Measurements from ENCODE around the gene FAN1.

The FAN1 gene

DNA sequence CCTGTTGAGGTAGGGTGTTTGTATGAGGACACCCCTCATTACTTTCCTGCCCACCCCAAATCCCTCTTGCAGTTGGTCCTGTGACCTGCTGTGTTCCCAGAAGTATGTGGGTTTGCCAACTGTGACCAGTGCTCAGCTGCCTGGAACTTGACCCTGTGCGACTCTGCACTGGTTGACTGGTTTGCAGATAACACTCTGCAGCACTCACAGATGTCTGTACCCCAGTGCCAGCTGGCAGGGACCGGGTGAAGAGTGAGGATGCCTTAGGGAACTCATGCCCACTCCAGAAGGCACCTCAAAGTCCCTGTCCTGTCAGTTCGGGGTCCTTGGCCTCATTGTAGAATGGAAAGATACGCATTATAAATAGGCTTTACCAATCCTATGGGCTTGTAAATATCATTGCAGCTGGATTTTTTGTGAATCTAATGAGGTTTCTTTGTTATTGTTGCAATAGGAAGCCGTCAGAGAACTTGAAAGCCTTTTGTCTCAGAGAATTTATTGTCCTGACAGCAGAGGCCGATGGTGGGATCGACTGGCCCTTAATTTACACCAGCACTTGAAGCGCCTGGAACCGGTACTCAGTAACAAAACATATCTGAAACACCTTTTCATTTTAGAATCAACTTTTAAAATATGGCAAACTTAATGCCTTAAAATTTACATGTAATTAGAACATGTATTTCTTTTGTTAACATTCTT, 18.2 kb downstream of the FAN1 start:
- no peak for DNase-seq

GRCh38 chr15:30922480-30923311, 19.0 kb downstream of the FAN1 start:
- no peak for DNase-seq

GRCh38 chr15:30923429-30923828, 19.7 kb downstream of the FAN1 start:
- DNase-seq: no peak

- DNase-seq: no peak
Measured at GRCh38 chr15:30924353-30924752, 20.6 kb downstream of the FAN1 start.

- no peak for DNase-seq
Measured at GRCh38 chr15:30925686-30926085, 22.0 kb downstream of the FAN1 start.

GRCh38 chr15:30926161-30926560, 22.4 kb downstream of the FAN1 start:
- DNase-seq: no peak

- DNase-seq: no peak
Measured at GRCh38 chr15:30927148-30927761, 23.5 kb downstream of the FAN1 start.

DNA sequence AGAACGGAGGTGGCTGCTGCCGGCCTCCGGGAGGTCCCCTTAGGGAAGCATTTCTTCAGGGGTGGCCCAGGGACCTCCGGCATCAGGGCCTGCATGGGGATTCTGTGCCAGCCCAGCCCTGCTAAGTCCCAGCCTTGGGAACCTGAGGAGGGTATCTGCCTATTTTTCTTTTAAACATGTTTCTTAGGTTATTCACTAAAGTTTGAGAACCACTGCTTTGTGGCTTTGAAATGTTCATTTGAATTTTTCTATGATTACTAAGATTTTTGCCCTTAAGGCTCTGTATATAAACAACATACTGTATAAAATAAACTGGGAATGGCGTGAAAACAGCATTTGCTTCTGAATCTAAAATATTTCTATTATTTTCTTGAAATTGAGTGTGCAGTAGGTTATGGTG, 24.4 kb downstream of the FAN1 start:
- no peak for DNase-seq

DNA sequence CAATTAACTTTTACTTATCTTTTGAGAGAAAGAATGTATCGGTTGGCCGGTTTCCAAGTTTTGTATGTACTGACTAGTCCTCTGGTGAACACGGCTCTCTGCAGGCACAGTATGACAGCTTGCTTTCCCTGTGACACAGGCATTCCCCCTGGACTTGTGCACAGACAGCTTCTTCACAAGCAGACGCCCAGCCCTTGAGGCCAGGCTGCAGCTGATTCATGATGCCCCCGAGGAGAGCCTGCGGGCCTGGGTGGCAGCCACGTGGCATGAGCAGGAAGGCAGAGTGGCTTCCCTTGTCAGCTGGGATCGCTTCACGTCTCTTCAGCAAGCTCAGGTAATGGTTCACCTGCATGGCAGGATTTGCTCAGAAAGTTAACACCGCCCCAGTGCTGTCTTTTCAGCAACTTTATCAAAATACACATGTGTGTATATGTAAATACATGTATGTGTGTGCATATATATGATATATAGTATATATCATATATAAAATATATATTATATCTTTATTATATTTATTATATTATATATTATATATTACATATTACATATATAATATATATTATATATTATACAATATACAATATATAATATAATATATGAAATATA, 25.5 kb downstream of the FAN1 start:
- peak; percentile 43 for DNase-seq

DNA sequence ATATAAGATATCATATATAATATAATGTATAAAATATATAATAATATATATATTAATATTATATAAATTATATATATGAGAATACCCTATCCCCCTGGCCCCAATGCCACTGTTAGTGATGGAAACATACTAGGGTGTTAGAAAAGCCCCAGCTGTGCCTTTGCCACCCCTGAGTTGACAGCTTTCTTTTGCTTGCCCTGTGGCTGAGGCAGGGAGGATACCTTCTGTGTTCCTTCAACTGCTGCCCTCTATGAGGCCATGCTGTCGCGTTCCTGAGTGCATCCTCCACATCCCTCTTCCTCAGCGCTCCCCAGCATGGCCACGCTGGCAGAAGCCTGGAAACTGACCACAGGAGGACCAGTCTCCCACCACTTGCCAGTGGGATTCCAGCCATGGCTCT, 26.3 kb downstream of the FAN1 start:
- DNase-seq: no peak

- no peak for DNase-seq
Measured at GRCh38 chr15:30930422-30930821, 26.7 kb downstream of the FAN1 start.

- DNase-seq: no peak
Measured at GRCh38 chr15:30933293-30933692, 29.6 kb downstream of the FAN1 start.

DNA sequence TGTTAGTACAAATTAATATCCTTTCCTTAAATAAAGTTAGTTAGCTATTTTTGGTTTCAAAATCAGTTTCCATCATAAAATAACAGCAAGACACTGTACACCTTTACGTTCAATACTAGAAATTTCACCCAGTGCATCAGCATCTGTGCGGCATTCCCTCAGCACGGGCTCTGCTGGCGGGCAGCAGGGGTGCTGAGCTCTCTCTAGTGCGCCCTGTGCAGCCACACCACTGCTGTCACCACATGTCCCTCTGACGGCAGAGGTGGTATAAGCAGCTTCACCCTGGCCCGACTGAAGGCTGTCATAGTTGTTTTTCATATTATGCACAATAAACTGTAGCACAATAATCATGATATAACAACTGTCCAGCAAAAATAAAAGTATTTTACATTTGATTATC, 35.4 kb downstream of the FAN1 start:
- DNase-seq: no peak

DNA sequence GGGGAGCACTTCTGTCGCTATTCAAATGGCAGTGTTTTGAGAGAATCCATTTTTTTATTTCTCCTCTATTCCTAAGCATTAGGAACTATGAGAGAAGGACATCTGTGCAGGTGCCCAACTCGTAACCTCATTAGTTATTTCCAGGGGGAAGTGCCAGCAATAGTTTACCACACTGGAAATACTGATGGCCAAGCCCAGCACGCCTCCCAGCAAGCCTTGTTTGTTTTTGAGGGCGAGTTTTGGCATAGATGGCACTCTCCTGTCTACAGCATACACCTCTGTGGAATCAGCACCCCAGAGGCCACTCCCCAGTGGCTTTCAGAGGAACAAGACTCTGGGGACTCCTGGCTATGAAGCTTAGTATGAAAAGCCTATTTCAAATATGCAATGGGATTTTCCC, 36.6 kb downstream of the FAN1 start:
- no peak for DNase-seq

- DNase-seq: no peak
Measured at GRCh38 chr15:30941520-30941919, 37.8 kb downstream of the FAN1 start.

GRCh38 chr15:30943654-30944335, 40.1 kb downstream of the FAN1 start:
- DNase-seq: no peak

DNA sequence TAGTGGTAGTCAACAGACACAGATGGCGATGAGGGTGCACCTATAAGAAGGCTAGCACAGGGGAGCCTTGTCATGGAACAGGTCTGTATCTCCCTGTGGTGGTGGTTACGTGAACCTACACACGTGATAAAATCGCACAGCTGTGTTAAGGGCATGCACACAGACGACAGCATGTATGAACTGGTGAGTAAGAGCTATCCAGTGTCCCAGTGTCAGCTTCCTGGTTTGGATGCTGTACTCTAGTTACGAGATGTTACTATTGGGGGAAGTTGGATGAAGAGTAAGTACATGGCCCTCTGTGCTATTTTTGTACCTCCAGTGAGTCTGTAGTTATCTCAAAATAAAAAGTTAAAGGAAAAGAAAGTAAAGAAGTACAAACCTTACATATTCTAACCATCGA, 49.5 kb downstream of the FAN1 start:
- DNase-seq: no peak

DNA sequence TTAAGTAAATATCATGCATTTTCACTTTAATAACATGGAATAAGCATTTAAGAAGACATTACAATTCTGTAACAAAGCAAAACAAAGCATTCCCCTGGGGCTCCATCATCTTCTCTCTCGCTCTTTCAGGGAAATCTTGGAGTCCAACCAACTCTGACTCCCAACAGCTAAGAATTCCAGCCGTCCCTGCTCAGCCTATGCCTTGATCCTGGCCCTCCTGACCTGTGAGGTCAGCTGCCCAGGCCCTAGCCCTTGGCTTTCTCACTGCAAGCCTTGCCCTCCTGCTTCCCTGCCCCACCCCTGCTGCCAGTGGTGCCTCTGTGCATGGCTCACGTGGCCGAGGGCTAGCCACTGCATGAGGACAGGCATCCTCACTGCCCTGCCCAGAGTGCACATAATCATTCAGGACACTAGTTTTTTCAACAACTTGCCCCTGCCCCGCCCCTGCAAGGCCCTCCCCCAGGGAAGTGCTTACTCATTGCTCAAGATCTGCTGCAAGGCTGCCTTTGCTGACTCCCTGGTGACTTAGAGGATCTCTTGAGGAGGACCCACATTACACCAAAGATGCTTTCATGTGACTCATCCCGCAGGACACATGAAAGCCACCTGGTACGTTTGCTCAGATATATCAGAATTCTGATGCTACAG, 50.1 kb downstream of the FAN1 start:
- DNase-seq: no peak

DNA sequence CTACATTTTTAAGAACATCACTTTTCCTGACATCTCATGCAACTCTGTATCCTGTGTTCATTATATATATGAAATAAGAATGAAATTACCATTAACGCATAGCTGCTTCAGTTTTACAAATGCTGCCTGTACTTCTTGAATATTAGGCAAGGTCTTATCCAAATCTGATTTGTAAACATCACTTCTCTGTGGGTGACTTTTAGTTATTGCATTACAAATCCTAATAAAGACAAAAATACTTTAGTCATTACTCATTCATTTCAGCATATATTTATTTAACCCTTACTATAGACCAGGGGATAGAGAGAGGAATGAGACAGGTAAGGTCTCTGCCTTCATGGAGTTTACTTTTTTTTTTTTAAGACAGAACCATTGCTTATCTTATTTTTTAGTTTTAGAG, 51.0 kb downstream of the FAN1 start:
- no peak for DNase-seq

- DNase-seq: no peak
Measured at GRCh38 chr15:30956216-30957124, 52.8 kb downstream of the FAN1 start.

GRCh38 chr15:30958219-30958618, 54.5 kb downstream of the FAN1 start:
- DNase-seq: no peak

All from NCI-H774 (cell line).